DND-41 (cell line): ENCODE measurements around the gene KIF1C.

Source experiments
- ATAC-seq: fragments of 200-7000 bp; cut with Tn5 transposase; 3 replicates; pipeline ENCODE4 v1.9.1; 2021; ENCODE audit warnings: low read depth; ENCODE audit not compliant: insufficient read depth
- DNase-seq: peaks from one replicate; pipeline ENCODE4 v3.0.0-alpha.2; 2020
- H2AFZ ChIP-seq: 2 replicates; pipeline ENCODE4 v1.6.0; 2012; ENCODE audit warnings: low read depth, low read length
- H3K27ac ChIP-seq: 2 replicates; pipeline ENCODE4 v1.5.1; 2012; ENCODE audit warnings: low read length, inconsistent platforms
- H3K27me3 ChIP-seq: fragments of 200-600 bp; sonication (generic); 2 replicates; pipeline ENCODE4 v1.6.0; 2012; ENCODE audit warnings: low read length, mild to moderate bottlenecking, inconsistent platforms; ENCODE audit not compliant: insufficient read depth, poor library complexity
- H3K36me3 ChIP-seq: 2 replicates; pipeline ENCODE4 v1.5.1; 2012; ENCODE audit warnings: low read length, inconsistent platforms; ENCODE audit not compliant: insufficient read depth
- H3K4me1 ChIP-seq: 2 replicates; pipeline ENCODE4 v1.5.1; 2012; ENCODE audit warnings: mild to moderate bottlenecking, low read length; ENCODE audit not compliant: insufficient read depth
- H3K4me2 ChIP-seq: 2 replicates; pipeline ENCODE4 v1.6.0; 2012; ENCODE audit warnings: mild to moderate bottlenecking, moderate library complexity, low read length, inconsistent platforms; ENCODE audit not compliant: insufficient read depth
- H3K4me3 ChIP-seq, 2 experiments: fragments of 200-600 bp in 1 of 2; shearing (Covaris generic) in 1 of 2; 2 replicates each; pipeline ENCODE4 v1.5.1; 2012 to 2016; ENCODE audit warnings: inconsistent platforms in 2 of 2, low read length in 2 of 2, mild to moderate bottlenecking in 2 of 2, low read depth in 1 of 2, moderate library complexity in 1 of 2
- H3K79me2 ChIP-seq: 2 replicates; pipeline ENCODE4 v1.6.0; 2012; ENCODE audit warnings: low read length, inconsistent platforms; ENCODE audit not compliant: insufficient read depth
- H3K9ac ChIP-seq: 2 replicates; pipeline ENCODE4 v1.6.0; 2012; ENCODE audit warnings: low read depth, mild to moderate bottlenecking, inconsistent platforms, low read length, moderate library complexity
- H3K9me3 ChIP-seq: 2 replicates; pipeline ENCODE4 v1.5.1; 2012; ENCODE audit warnings: low read length, moderate library complexity, mild to moderate bottlenecking, inconsistent platforms; ENCODE audit not compliant: insufficient read depth, severe bottlenecking
- H4K20me1 ChIP-seq: 2 replicates; pipeline ENCODE4 v1.6.0; 2012; ENCODE audit warnings: low read length; ENCODE audit not compliant: insufficient read depth
- EZH2 ChIP-seq: IDR thresholded peaks from 3 replicates; pipeline ENCODE4 v1.6.1; 2012; ENCODE audit warnings: borderline replicate concordance, low read depth, mild to moderate bottlenecking, moderate library complexity, low read length, inconsistent platforms; ENCODE audit not compliant: severe bottlenecking
- TF ChIP-seq, protein P1 (sequence below): IDR thresholded peaks from 2 replicates; pipeline ENCODE4 v1.5.1; 2012; ENCODE audit warnings: borderline replicate concordance, low read length, moderate library complexity, mild to moderate bottlenecking; ENCODE audit not compliant: poor library complexity, severe bottlenecking; ENCODE audit errors: extremely low read depth

The KIF1C gene

DNA sequence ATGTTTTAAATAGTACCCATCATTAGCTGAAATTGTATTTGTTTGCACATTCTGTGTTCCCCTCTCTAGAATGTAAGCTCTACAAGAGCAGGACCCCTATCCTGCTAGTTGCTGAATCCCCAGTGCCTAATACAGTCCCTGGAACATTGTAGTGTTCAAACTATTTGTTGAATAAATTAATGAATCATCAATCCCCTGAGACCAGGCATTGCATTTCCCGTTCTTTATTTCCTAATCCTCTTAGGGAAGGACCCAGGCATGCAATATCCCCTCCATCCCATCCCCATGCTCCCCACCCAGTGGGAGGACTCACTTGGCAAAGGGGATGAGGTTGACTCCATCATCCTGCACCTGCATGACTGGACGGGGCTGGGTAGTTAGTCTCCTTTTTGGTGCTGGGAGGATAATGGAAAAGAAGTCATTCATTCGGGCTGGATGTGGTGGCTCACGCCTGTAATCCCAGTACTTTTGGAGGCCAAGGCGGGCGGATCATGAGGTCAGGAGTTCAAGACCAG is 3.6 kb upstream of the KIF1C start:
- Histone ChIP-seq H3K27ac (no peak overlapping the region), H4K20me1 (no peaks in the 10 kb centered on the region)

DNA sequence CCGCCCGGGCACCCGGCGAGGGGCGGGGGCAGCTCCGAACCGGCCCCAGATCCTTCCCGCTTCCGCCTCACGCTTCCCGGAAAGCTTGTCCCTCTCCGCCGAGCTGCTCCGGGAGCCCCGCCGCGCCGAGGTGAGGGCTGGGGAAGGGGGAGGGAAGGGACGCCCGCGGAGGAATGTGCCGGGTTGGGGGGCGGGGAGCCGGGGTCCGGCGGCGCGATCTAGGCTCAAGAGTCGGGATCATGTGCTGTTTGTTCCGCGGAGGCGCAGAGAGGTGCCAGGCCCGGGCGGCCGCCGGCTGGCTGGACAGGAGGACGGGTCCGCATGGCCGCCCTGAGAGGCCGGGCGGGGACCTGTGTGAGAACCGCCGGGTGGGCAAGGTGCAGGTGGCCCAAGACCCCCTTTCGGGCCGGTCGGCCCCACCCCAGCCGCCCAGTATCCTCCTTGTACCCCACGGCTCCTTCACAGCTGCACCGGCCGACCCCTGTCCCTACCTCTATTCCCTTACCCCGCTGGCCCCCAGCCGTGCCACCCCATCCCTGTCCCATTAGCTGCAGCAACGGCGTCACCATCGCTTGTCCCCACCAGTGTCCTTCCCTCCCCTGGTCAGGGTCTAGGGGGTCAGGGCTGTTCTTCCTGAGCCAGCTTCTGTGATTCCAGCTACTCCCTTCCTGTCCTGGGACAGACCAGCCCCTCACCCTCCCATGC is 429 bp downstream of the KIF1C start:
- TF ChIP-seq EZH2: no peak
- TF ChIP-seq, protein P1, sequence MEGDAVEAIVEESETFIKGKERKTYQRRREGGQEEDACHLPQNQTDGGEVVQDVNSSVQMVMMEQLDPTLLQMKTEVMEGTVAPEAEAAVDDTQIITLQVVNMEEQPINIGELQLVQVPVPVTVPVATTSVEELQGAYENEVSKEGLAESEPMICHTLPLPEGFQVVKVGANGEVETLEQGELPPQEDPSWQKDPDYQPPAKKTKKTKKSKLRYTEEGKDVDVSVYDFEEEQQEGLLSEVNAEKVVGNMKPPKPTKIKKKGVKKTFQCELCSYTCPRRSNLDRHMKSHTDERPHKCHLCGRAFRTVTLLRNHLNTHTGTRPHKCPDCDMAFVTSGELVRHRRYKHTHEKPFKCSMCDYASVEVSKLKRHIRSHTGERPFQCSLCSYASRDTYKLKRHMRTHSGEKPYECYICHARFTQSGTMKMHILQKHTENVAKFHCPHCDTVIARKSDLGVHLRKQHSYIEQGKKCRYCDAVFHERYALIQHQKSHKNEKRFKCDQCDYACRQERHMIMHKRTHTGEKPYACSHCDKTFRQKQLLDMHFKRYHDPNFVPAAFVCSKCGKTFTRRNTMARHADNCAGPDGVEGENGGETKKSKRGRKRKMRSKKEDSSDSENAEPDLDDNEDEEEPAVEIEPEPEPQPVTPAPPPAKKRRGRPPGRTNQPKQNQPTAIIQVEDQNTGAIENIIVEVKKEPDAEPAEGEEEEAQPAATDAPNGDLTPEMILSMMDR: no peak
- Histone ChIP-seq H3K79me2 (peaks cover 9% of the 10 kb centered on the region; the same call in 1 of the 2 replicates), H3K9me3 (no peaks in the 10 kb centered on the region), H3K4me2 (peak overlapping the region; percentile 93), H4K20me1 (no peaks in the 10 kb centered on the region), H2AFZ (peak overlapping the region; percentile 74), H3K36me3 (peaks cover 23% of the 10 kb centered on the region), H3K4me3 (peak overlapping the region; percentile 78 to 86), H3K27me3 (no peaks in the 10 kb centered on the region), H3K27ac (peak overlapping the region; percentile 60), H3K4me1 (peaks cover 29% of the 10 kb centered on the region), H3K9ac (peak overlapping the region; percentile 84)
- ATAC-seq: peak; percentile 13; the same call in 1 of the 3 replicates
- DNase-seq: no peak

More for the DNA sequence above, 3.6 kb upstream of the KIF1C start:
- DNase-seq: no peak
- Histone ChIP-seq H3K4me2 (no peak overlapping the region), H2AFZ (no peak overlapping the region), H3K27me3 (no peaks in the 10 kb centered on the region), H3K79me2 (peaks cover 9% of the 10 kb centered on the region; the same call in 1 of the 2 replicates), H3K36me3 (no peaks in the 10 kb centered on the region), H3K9ac (no peak overlapping the region), H3K4me1 (peaks cover 24% of the 10 kb centered on the region), H3K9me3 (no peaks in the 10 kb centered on the region), H3K4me3 (no peak overlapping the region)
- no peak for ATAC-seq
- TF ChIP-seq, protein P1: no peak
- TF ChIP-seq EZH2: no peak

DNA sequence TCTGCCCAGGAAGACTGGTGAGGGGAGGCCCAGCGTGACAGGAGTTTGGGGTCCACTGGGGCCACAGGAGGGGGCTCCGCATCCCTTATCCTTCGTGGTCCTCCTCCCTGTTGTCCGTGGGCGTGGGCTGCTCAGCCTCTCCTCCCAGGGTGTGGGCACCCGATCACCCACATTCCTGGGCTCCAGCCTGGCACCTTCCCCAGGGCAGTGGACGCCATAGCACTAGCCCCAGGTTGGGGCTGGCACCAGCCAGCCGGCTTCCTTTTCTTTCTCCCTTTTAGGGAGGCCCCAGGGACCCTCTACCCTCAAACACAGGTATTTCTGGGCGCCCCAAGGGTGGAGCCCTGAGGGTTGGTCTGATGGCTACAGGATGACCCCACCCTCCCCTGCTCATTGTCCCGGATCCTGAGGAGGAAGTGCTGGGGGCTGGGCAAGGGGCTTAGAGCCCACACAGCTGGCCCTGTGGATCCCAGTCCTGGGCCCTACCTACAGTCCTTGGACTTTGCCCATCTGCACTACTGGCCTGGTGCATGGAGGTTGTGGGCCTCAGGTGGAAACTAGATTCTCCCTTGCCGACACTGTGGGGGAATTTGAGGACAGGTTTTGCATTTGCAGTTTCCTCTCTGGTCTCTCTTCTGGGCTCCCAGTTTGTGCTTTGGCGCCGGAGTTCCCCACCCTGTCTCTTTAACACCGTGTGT is 1.1 kb downstream of the KIF1C start:
- peaks cover 29% of the 10 kb centered on the region for H3K4me1 ChIP-seq
- DNase-seq (no peak), ATAC-seq (no peak)
- H2AFZ ChIP-seq: no peak overlapping the region
- H3K9me3 ChIP-seq: no peaks in the 10 kb centered on the region
- no peaks in the 10 kb centered on the region for H4K20me1 ChIP-seq
- H3K9ac ChIP-seq: peak overlapping the region; percentile 84
- peaks cover 9% of the 10 kb centered on the region; the same call in 1 of the 2 replicates for H3K79me2 ChIP-seq
- H3K4me3 ChIP-seq: peak overlapping the region; percentile 78 to 86; a peak in 3 of 4 replicates
- H3K4me2 ChIP-seq: peak overlapping the region; percentile 93
- no peaks in the 10 kb centered on the region for H3K27me3 ChIP-seq
- no peak overlapping the region; the same call in 1 of the 2 replicates for H3K27ac ChIP-seq
- H3K36me3 ChIP-seq: peaks cover 30% of the 10 kb centered on the region
- TF ChIP-seq, protein P1: no peak
- TF ChIP-seq EZH2: no peak
